GM19452 (cell line): Measurements from ENCODE around the gene GOLGA3.
"Not testable (repeated sequence)": the region's sequence is repeated elsewhere in the genome, so short reads cannot be mapped to it uniquely, and the experiment has no call there.

ENCODE experiments used
- ATAC-seq: cut with Tn5 transposase; IDR thresholded peaks from one replicate; pipeline ENCODE4 v1.9.1; 2021; ENCODE audit not compliant: unreplicated experiment

GOLGA3 gene

DNA sequence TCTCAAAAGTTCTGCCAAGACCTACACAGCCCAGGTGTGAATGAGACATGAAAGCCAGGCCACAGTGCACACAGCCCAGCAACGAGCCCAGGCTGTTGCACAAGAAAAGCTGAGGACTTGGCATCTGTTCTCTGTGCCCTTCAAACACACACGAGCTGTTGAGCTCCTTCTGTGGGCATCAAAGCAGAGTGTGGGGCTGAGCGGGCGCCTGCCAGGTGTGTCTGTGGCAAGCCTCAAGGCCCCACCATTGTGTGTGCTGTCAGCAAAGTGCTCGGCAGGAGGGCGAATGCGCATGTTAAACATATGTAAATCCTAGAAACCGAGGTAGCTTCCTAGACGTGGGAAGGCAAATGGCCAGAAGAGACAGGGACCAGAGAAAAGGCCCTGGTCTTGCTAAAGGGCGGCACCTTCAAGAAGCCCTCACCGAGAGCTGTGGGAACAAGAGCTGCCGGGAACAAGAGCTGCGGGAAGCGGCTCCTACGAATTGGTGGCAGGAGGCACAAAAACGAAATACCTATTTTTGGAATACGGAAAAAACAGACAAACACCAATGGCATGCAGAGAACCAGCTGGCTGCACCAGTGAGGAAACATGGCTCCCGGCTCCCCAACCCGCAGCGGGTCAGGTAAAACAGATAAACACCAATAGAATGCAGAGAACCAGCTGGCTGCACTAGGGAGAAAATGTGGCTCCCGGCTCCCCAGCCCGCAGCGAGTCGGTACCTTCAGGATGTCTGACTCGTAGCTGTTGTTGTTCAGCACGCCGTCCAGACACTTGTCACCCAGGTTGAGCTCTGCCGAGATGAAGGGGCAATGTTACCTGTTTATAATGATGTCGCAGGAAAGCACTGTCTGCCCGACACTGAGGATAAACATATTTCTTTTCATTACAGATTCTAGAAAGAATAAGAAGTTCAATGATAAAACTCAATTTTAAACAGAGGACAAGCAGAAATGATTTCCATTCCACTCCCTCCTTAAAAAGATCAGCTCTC lies 19.0 kb upstream of the GOLGA3 start:
- no peak for ATAC-seq

DNA sequence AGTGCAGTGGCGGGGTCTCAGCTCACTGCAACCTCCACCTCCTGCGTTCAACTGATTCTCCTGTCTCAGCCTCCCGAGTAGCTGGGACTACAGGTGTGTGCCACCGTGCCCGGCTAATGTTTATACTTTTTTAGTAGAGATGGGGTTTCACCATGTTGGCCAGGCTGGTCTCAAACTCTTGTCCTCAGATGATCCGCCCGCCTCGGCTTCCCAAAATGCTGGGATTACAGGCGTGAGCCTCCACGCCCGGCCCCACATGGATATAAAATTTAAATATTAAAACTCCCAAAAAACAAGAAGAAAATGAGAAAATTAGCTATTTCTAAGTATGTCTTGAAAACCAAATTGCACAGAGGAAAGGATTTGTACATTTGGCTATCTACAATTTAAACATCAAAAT lies 16.0 kb upstream of the GOLGA3 start:
- not testable (repeated sequence) for ATAC-seq

DNA sequence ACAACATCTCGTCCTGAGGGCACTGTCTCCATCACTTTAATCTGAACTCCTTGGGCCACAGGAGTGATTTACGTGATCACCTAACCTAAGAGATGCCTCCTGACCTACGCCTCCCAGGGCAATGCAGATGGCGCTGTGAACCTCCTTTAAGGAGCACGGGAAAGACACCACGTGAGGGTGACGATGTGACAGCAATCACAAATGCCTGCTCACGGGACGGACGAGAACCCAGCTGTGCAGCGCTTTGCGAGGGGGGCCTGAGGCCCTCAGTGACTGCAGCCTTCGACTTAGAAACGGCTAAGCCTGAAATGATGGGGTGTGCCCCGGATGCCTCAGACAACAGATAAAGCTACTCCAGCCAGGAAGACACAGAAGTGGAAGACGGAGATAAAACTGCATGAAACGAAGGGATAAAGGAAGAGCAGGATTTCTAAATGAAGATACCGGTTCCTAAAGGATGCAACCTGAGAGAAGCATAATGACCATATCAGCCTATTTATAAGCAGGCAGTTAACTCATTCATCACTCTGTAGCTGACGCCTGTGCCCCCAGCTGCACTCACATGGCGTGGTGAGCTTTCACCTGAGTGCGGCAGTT lies 13.9 kb upstream of the GOLGA3 start:
- no peak for ATAC-seq

DNA sequence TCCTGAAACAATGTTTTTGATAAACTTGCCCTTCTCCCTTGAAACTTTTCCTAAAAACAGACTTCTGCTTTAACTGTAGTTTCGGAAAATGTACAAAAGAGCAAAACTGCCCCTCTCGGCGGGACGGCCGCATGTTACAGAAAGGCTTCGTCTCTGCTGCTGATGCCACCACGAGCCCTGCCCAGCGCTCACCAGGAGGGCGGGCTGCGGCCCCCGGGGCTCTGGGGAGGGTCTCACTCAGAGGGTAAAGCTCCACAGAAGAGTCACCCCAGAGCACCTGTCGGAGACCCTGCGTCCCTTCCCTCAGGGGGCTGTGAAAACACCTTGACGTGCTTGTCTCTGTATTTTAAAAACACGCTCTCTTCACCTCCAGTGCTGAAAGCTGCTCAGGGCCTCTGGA lies 12.5 kb upstream of the GOLGA3 start:
- ATAC-seq, result no peak

DNA sequence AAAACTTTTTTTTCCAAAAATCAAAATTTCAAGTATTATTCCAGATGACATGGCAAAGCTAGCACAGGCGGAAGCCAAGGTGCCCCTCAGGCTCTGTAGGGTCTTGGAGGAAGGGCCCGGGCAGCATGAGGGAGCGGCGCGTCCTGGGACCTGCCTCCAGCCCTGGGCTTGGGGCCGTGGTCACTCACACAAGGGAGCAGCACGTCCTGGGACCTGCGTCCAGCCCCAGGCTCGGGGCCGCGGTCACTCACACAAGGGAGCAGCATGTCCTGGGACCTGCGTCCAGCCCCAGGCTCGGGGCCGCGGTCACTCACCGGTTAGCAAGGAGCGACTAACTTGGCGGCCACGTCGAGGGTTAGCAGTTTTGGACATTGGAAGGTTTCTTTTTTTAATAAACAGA lies 11.9 kb upstream of the GOLGA3 start:
- ATAC-seq, result no peak

DNA sequence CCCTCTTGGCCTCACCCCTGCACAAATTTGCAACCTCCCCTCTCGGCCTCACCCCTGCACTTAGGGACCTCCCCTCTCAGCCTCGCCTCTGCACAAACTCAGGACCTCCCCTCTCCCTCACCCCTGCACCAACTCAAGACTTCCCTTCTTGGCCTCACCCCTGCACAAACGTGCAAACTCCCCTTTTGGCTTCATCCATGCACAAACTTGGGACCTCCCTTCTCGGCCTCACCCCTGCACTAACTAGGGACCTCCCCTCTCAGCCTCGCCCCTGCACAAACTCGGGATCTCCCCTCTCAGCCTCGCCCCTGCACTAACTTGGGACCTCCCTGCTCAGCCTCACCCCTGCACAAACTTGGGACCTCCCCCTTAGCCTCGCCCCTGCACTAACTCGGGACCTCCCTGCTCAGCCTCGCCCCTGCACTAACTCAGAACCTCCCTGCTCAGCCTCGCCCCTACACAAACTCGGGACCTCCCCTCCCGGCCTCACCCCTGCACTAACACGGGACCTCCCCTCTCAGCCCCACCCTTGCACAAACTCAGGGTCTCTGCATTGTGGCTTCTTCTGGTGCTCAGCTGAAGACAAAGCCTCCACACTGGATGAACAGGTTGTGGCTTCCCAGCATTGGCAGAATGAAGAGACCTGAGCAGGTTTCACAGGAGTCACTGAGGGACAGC lies 11.0 kb upstream of the GOLGA3 start:
- ATAC-seq, result no peak

DNA sequence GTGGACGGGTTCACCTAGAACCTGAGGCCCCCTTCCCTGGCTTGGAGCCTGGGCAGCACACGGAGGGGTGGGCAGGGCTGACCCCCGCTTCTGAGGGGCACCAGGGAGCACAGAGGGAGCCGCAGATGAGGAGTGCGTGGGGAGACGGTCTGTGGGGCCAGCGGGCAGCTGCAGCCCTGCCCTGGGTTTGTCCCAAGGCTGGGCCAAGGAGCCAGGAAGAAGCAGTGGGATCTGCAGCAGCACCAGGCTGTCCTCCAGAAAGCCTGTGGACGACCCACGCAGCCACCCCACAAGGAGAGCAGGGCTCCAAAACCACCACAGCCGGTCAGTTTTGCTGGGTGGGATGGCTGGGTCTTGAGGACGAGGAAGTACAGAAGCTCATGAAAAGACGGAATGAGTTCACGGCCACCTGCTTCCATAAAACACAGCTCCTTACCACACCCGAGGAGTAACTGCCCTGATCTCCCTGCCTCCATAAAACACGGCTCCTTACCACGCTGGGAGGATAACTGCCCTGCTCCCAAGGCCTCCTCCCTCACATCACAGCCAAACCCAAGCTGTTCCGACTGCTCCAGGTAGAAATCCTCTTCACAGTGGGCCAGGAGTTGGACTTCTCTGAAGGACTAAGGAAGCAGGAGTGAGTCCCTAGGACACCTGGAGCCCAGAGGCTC lies 9.9 kb upstream of the GOLGA3 start:
- no peak for ATAC-seq

DNA sequence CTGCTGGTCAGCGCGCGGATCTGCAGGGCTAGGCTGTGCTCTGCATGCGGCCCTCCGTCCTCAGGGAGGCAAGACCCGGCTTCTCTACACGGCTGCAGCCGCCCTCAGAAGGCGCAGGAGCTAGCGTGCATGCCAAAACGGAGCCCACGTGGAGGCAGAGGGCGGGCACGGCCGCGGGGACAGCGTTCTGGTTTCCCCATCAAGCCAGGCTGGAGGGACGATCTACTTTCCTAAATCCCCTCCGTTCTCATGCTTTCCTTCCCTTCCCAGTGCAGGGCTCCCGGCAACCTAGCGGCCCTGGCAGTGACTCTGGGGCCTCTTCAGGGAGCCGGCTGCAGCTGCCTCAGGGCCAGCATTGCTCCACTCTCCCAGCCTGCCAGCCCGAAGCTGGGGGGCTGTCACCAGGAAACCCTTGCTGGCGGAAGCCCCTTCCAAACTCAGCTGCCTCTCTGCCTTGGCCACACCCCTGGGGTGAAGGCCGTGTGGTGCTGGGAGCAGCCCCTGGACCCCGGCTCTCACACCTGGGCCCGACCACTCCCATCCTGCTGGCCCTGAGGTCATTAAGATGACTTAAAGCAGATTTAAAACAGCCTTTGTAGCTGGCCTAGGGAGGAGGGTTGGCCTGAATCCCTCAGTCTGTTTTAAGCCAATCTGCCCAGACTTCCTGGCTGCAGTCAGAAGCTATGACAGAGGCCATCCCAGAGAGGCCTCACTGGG lies 9.2 kb upstream of the GOLGA3 start:
- no peak for ATAC-seq

DNA sequence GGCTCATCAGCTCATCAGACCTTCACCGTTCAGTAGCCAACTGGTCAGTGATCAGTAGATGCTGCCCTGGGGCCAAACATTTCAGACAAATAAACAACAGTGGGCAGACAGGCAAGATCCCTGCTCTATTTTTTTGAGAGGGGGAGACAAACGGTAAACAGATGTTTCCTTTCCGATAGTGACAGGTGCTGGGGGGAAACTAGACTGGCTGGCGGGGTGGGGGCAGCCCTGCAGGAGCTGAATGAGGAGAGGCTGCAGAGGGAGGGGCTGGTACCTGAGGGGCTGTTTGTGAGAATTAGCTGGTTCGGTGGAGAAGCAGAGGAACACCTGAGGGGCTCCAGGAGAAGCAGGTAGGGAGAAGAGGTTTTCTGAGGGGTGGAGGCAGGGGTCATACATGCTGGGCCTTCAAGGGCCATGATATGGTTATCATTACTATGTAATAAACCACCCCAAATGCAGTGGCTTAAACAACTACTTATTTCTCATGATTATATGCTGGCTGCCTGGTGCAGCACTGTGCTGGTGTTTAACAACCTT lies 8.2 kb upstream of the GOLGA3 start:
- ATAC-seq, result no peak

DNA sequence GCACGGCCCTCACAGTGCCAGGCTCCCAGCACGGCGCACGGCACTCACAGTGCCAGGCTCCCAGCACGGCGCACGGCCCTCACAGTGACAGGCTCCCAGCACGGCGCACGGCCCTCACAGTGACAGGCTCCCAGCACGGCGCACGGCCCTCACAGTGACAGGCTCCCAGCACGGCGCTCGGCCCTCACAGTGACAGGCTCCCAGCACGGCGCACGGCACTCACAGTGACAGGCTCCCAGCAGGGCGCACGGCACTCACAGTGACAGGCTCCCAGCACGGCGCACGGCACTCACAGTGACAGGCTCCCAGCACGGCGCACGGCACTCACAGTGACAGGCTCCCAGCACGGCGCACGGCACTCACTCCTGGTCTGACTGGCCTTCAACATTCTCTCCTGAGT lies 7.6 kb upstream of the GOLGA3 start:
- ATAC-seq, result not testable (repeated sequence)

DNA sequence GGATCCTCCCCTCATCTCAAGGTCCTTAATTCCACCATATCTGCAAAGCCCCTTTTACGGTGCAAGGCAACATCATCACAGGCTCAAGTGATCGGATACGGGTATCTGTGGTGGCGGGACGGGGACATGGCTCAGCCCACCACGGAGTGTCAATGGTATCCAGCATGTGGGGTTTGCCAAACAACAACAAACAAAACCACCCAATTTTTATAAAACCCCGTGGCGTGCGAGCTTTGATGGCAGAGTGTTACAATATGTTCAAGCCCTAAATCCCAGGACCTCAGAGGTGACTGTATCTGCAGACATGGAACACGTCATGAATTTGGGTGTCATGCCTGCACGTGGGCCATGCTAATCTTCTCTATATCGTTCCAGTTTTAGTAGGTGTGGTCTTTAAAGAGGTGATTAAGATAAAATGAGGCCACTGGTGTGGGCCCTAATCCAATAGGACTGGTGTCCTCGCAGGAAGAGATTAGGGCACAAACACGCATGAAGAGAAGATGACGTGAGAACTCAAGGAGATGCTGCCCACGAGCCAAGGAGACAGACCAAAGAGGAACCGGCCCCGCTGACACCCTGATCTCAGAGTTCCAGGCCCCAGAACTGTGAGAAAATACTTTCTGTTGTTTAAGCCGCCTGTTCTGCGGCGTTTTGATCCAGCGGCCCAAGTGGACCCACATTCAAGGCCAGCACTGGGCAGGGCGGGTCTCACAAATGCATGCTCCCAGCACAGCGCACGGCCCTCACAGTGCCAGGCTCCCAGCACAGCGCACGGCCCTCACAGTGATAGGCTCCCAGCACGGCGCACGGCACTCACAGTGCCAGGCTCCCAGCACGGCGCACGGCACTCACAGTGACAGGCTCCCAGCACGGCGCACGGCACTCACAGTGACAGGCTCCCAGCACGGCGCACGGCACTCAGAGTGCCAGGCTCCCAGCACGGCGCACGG lies 6.7 kb upstream of the GOLGA3 start:
- no peak for ATAC-seq

DNA sequence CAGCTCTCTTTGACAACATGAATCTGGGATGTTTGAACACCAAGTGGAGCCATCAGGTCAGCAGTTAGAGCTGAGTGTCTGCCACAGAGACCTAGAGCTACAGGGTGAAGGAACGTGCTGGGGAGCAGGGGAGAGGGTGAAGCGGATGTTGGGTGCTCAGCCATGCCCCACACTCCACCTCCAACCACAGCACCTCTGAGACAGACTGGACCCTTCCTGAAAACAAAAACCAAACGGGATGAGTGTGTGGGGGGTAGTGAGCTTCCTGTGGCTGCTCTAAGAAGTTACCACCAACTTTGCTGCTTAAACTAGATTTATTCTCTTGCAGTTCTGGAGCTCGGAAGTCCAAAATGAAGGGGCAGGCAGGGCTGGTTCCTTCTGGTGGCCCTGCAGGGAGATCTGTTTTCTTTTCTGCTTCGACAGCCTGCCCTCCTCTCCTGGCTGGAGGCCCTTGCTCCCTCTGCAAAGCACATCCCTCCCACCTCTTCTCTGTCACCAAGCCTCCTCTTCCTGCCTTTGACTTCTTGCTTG lies 5.6 kb upstream of the GOLGA3 start:
- no peak for ATAC-seq

DNA sequence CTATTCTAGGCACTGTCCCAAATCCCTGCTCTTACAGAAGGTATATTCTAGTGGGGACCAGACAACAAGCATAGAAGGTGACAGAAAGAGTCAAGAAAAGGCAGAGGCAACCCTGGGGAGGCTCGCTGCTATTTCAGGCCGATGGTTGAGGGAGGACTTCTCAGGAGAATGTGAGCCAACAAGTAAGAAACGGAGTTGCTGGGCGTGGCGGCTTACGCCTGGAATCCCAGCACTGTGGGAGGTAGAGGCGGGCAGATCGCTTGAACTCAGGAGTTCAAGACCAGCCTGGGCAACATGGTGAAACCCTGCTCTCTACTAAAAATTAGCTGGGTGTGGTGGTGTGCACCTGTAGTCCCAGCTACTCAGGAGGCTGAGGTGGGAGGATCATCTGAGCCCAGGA lies 4.7 kb upstream of the GOLGA3 start:
- no peak for ATAC-seq

DNA sequence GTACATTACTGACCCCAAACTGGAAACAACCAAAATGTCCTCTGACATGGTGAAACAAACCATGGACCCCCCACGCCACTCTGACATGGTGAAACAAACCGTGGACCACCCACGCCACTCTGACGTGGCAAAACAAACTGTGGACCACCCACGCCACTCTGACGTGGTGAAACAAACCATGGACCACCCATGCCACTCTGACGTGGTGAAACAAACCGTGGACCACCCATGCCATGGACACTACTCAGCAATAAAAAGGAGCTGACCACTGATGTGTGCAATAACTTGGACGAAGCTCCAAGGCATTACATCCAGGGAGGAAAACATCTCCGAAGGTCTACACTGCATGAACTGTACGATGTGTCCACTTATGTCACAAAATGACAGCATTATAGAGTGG lies 3.1 kb upstream of the GOLGA3 start:
- ATAC-seq, result no peak

DNA sequence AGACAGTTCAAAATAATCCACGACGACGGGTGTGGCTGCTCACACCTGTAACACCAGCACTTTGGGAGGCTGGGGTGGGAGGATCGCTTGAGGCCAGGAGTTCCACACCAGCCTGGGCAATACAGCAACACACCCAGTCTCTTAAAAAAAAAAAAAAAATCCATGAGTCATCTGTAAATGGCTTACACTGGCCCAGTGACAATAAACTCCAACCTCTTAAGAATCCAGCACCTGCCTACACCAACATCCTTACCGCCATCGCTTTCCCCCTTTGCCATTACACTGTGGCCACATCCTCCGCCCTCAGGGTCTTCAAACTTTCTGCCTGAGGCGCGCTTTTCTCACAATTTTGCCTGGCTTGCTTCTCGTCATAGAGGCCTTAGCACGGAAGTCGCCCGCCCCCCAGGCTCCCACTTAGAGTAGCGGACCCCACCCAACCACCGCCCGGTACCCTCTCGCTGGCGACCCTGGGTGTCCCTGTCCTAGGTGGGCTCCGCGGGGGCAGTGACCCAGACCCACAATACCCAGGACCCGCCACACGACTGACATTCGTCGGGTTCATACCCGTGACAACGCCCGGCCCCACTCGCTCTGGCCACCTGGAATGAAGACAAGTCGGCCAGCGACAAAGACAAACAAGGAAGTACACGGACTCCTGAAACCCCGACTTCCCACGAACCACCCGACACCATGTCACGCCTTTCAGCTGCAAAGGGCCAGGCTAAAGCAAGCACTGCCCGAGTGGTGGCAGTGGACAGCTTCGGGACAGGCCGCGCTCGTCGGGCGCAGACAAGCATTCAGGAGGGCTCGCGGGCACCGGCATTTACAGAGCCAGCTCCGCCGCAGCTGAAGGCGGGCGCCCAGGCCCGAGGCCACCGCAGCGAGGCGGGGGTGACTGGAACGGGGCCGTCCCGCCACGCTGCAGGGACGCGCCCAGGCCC lies 636 bp downstream of the GOLGA3 start:
- ATAC-seq, result peak; percentile 24

DNA sequence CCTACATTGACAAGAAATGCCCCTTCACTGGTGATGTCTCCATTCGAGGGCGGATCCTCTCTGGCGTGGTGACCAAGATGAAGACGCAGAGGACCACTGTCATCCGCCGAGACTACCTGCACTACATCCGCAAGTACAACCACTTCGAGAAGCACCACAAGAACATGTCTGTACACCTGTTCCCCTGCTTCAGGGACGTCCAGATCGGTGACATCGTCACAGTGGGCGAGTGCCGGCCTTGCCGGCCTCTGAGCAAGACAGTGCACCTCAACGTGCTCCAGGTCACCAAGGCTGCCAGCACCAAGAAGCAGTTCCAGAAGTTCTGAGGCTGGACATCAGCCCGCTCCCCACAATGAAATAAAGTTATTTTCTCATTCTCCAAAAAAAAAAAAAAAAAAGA lies 2.8 kb downstream of the GOLGA3 start:
- no peak for ATAC-seq

DNA sequence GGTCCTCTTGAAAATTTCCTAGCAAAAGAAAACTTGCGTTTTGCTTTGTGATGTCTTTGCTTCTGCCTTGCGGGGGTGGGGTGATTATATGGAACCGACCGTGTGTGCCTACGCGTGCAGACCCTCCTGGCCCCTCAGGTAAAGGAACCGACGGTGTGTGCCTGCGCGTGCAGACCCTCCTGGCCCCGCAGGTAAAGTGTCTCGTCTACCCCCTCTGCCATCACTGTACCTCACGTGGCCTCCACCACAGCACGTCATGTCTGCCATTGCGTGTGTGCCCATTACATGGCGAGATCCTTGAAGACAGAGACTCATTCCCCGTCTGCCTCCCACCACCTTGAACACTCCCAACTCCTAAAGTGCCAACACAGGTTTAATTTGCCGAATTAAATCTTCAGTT lies 3.6 kb downstream of the GOLGA3 start:
- ATAC-seq, result no peak

DNA sequence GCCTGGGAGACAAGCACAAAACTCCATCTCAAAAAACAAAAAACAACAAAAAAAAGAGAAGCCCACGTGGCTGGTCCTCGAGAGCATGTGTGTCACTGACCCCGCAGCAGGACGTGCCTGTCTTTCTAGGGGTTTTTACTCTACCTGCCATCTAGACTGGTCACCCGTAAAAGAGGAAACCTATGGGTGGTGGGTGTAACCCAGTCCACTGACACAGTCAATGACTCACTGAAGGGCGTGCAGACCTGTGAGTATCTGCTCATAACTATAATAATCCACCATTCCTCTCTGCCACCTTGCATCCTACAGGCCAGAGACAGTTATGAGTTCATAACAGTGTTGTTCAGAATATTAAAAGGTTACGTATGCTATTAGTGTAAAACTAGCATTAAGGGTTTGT lies 4.6 kb downstream of the GOLGA3 start:
- no peak for ATAC-seq
